AML-193 (cell line): ENCODE results near the gene KCNAB2.

Experiments
- DNase-seq, 2 experiments: peaks; one replicate each; lab custom pipeline; 2025; lab: John Stamatoyannopoulos, UW

The KCNAB2 gene

GRCh38 chr1:6082430-6082971 is 36.8 kb downstream of the KCNAB2 start:
- DNase-seq = no peak

GRCh38 chr1:6083385-6083784 is 37.7 kb downstream of the KCNAB2 start:
- no peak for DNase-seq

- no peak for DNase-seq
Measured at GRCh38 chr1:6083801-6084446, 38.2 kb downstream of the KCNAB2 start.

GRCh38 chr1:6084781-6085495 is 39.2 kb downstream of the KCNAB2 start:
- no peak for DNase-seq

GRCh38 chr1:6085666-6086065 is 40.0 kb downstream of the KCNAB2 start:
- no peak for DNase-seq

- DNase-seq = no peak
Measured at GRCh38 chr1:6086358-6086757, 40.7 kb downstream of the KCNAB2 start.

GRCh38 chr1:6086762-6087376 is 41.2 kb downstream of the KCNAB2 start:
- no peak for DNase-seq

- DNase-seq = no peak
Measured at GRCh38 chr1:6087377-6087772, 41.7 kb downstream of the KCNAB2 start.

GRCh38 chr1:6087958-6088357 is 42.3 kb downstream of the KCNAB2 start:
- DNase-seq = no peak

GRCh38 chr1:6088956-6089355 is 43.3 kb downstream of the KCNAB2 start:
- no peak for DNase-seq

- no peak for DNase-seq
Measured at GRCh38 chr1:6090288-6090687, 44.6 kb downstream of the KCNAB2 start.

GRCh38 chr1:6090996-6091822 is 45.5 kb downstream of the KCNAB2 start:
- no peak for DNase-seq

- DNase-seq = no peak
Measured at GRCh38 chr1:6091823-6092109, 46.1 kb downstream of the KCNAB2 start.

- DNase-seq = no peak
Measured at GRCh38 chr1:6092211-6092610, 46.5 kb downstream of the KCNAB2 start.

- DNase-seq = no peak
Measured at GRCh38 chr1:6093071-6093470, 47.4 kb downstream of the KCNAB2 start.

- DNase-seq = no peak
Measured at GRCh38 chr1:6093611-6094010, 47.9 kb downstream of the KCNAB2 start.

- no peak for DNase-seq
Measured at GRCh38 chr1:6094246-6094645, 48.6 kb downstream of the KCNAB2 start.

GRCh38 chr1:6094801-6095505 is 49.3 kb downstream of the KCNAB2 start:
- DNase-seq = no peak

GRCh38 chr1:6095511-6096242 is 50.0 kb downstream of the KCNAB2 start:
- DNase-seq = no peak

- no peak for DNase-seq
Measured at GRCh38 chr1:6096243-6097116, 50.8 kb downstream of the KCNAB2 start.
